ENCODE results near the gene NMNAT1. TPM values are rescaled to one million over a fixed set of nuclear protein-coding genes. Genes with fewer than 3 reads are reported as not detected.

The NMNAT1 gene
- total RNA-seq, 1 experiment from 2014 or later, result 7.6 TPM

DNA sequence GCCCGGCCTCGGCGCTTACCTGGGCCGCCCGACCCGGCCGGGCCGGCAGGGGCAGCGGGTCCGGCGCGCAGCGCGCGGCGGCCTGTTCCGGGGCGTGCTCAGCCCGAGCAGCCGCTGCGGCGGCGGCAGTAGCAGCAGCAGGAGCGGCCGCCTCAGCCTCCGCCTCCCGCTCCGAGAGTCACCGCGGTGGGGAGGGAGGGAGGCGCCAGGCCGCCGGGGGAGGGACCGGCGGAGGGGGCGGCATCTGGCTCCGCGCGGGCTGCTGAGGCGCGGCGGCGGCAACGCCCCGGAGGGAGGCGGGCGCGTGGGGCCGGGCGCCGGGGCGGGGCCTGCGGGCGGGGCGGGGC is 33.2 kb upstream of the NMNAT1 start, which contains the start of gene CTNNBIP1:
CTNNBIP1 (minus strand) TSS at position 194 of the 347 bp plus-strand sequence. CDS start 38,205 bp downstream, outside the sequence.
- no TSS peak for BruUV-seq (replicated peaks)
- ChIA-PET POLR2A (no interaction called here), CTCF (interaction anchor here (0.8 kb wide), 1 partner anchor 189 kb away, joined by 4 read pairs; no protein-coding TSS in a partner anchor)
- H3K4me3 ChIP-seq (ENCODE audit: low read depth in 2 of 2, low read length in 2 of 2), result peak within 1 kb of the TSS; percentile 68 to 97
- no peak for TF ChIP-seq POLR2AphosphoS5 (IDR thresholded peaks at IDR 0.05; ENCODE audit: low read depth, low read length)
- TF ChIP-seq TCF7L2 (IDR thresholded peaks at IDR 0.05; ENCODE audit: low read depth, low read length), result no peak
- no peak for TF ChIP-seq SIN3A (IDR thresholded peaks at IDR 0.05; ENCODE audit: borderline replicate concordance, insufficient read depth, low read depth, low read length)
- peak within 1 kb of the TSS; percentile 93 for H3K27ac ChIP-seq (ENCODE audit: low read length)
- in situ Hi-C loops (cut with HindIII; ENCODE audit: low pct_unique_long_range_greater_than_20kb, low sequenced_read_pairs) (no loop called here), intact Hi-C loops (cut with micrococcal nuclease; ENCODE audit: unreplicated experiment) (no loop called here)
- no peaks in the 10 kb centered on the region for H3K27me3 ChIP-seq (ENCODE audit: control insufficient read depth, insufficient read depth, low read length)
- DNase-seq (ENCODE audit: low read depth, low spot score) (no peak), ATAC-seq (peak; percentile 91)
- no peaks in the 10 kb centered on the region for H3K9me3 ChIP-seq (ENCODE audit: control insufficient read depth, insufficient read depth, low read depth, low read length)
- no peaks in the 10 kb centered on the region; the same call in 1 of the 2 replicates for H3K36me3 ChIP-seq (ENCODE audit: control insufficient read depth, insufficient read depth, low read length)
- H3K4me1 ChIP-seq (ENCODE audit: control insufficient read depth, insufficient read depth, low read length), result peaks cover 8% of the 10 kb centered on the region

DNA sequence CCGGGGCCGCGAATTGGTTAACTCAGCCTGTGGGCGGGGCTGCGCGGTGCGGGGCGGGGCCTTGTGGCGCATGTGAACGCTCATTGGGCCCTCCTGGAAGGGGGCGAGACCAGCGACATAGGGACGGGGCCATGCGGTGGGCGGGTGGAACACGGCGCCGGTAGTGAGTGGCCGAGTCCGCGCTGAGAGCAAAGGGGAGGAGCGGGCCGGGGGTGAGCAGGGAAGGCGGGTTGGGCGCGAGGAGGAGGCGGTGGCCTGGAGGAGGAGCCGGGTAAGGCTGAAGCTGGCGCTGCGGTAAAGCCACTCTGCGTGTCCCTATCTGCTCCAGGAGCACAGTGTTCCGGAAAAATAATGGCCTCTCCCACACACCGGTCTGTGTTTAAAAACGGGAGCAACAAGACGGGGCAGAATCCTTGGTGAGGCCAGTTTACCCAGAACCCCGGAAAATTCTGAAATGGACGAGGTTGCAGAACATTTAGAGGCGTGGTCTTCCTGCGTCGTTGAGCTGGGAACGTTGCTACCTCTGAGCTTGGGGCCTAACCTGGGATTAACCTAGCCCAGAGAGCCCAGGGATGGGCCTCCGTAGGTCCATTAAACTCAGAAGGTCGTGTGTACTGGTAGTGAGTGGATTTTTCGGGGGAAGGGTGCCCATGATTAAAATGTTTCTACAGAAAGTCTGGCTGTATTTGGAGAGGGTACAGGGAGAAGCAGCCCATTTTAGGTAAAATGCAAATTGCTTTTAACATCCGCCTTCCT is 32.7 kb upstream of the NMNAT1 start:
- no peaks in the 10 kb centered on the region for H3K9me3 ChIP-seq (ENCODE audit: control insufficient read depth, insufficient read depth, low read depth, low read length)
- in situ Hi-C loops (cut with HindIII; ENCODE audit: low pct_unique_long_range_greater_than_20kb, low sequenced_read_pairs) (no loop called here), intact Hi-C loops (cut with micrococcal nuclease; ENCODE audit: unreplicated experiment) (no loop called here)
- TF ChIP-seq, protein P1, sequence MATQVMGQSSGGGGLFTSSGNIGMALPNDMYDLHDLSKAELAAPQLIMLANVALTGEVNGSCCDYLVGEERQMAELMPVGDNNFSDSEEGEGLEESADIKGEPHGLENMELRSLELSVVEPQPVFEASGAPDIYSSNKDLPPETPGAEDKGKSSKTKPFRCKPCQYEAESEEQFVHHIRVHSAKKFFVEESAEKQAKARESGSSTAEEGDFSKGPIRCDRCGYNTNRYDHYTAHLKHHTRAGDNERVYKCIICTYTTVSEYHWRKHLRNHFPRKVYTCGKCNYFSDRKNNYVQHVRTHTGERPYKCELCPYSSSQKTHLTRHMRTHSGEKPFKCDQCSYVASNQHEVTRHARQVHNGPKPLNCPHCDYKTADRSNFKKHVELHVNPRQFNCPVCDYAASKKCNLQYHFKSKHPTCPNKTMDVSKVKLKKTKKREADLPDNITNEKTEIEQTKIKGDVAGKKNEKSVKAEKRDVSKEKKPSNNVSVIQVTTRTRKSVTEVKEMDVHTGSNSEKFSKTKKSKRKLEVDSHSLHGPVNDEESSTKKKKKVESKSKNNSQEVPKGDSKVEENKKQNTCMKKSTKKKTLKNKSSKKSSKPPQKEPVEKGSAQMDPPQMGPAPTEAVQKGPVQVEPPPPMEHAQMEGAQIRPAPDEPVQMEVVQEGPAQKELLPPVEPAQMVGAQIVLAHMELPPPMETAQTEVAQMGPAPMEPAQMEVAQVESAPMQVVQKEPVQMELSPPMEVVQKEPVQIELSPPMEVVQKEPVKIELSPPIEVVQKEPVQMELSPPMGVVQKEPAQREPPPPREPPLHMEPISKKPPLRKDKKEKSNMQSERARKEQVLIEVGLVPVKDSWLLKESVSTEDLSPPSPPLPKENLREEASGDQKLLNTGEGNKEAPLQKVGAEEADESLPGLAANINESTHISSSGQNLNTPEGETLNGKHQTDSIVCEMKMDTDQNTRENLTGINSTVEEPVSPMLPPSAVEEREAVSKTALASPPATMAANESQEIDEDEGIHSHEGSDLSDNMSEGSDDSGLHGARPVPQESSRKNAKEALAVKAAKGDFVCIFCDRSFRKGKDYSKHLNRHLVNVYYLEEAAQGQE (IDR thresholded peaks at IDR 0.05; ENCODE audit: insufficient read depth in 1 of 2, low read depth in 2 of 2, low read length in 1 of 2), result no peak
- TF ChIP-seq POLR2AphosphoS5 (IDR thresholded peaks at IDR 0.05; ENCODE audit: low read depth, low read length), result no peak
- no peak for TF ChIP-seq SIN3A (IDR thresholded peaks at IDR 0.05; ENCODE audit: borderline replicate concordance, insufficient read depth, low read depth, low read length)
- TF ChIP-seq, protein P2, sequence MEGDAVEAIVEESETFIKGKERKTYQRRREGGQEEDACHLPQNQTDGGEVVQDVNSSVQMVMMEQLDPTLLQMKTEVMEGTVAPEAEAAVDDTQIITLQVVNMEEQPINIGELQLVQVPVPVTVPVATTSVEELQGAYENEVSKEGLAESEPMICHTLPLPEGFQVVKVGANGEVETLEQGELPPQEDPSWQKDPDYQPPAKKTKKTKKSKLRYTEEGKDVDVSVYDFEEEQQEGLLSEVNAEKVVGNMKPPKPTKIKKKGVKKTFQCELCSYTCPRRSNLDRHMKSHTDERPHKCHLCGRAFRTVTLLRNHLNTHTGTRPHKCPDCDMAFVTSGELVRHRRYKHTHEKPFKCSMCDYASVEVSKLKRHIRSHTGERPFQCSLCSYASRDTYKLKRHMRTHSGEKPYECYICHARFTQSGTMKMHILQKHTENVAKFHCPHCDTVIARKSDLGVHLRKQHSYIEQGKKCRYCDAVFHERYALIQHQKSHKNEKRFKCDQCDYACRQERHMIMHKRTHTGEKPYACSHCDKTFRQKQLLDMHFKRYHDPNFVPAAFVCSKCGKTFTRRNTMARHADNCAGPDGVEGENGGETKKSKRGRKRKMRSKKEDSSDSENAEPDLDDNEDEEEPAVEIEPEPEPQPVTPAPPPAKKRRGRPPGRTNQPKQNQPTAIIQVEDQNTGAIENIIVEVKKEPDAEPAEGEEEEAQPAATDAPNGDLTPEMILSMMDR (IDR thresholded peaks at IDR 0.05), result no peak
- no peak for TF ChIP-seq TCF7L2 (IDR thresholded peaks at IDR 0.05; ENCODE audit: low read depth, low read length)
- CTCF ChIA-PET, result interaction anchor here (0.6 to 0.8 kb wide), 2 partner anchors 135 to 189 kb away, joined by 3 to 4 read pairs; no protein-coding TSS in a partner anchor
- H3K27ac ChIP-seq (ENCODE audit: low read length), result peak overlapping the region; percentile 93
- no peaks in the 10 kb centered on the region for H3K27me3 ChIP-seq (ENCODE audit: control insufficient read depth, insufficient read depth, low read length)
- BruUV-seq (replicated peaks), result no TSS peak
- H3K4me1 ChIP-seq (ENCODE audit: control insufficient read depth, insufficient read depth, low read length), result peaks cover 8% of the 10 kb centered on the region
- POLR2A ChIA-PET, result interaction anchor here (0.5 kb wide), 2 partner anchors 124 to 366 kb away, joined by 4 to 6 read pairs; no protein-coding TSS in a partner anchor
- H3K4me3 ChIP-seq (ENCODE audit: low read depth in 2 of 2, low read length in 2 of 2), result peak overlapping the region; percentile 63 to 97
- ATAC-seq, result peak; percentile 99
- H3K36me3 ChIP-seq (ENCODE audit: control insufficient read depth, insufficient read depth, low read length), result no peaks in the 10 kb centered on the region; the same call in 1 of the 2 replicates
- DNase-seq (ENCODE audit: low read depth, low spot score), result peak; percentile 89
